ENCODE results near the gene NXPH1. TPM values are rescaled to one million over a fixed set of nuclear protein-coding genes. Genes with fewer than 3 reads are reported as not detected.

The NXPH1 gene
- total and polyA plus RNA-seq, 2 experiments from 2014 or later, result 0.45 to 3.0 TPM

DNA sequence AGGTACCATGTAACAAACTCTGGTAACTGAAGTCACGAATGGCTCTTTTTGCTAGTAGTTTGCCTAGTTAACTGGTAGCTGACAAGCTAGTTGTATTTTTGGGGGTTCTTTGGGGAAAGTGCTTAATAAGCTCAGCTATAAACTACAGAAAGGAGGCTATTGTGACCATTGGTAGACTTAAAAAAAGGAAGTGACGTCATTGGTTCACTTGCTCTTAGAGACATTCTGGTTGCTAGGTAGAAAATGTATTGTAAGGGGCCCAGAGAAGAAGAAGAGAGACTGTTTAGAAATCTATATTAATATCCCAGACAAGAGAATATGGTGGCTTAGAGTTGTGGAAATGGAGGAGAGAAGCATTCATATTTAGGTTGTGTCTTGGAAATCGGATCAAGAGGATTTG is 103.0 kb downstream of the NXPH1 start:
- H3K4me3 ChIP-seq, result no peak overlapping the region
- H3K27me3 Mint-ChIP-seq (ENCODE audit: insufficient read depth, low read depth, poor library complexity), result no peaks in the 10 kb centered on the region
- TF ChIP-seq EZH2 (IDR thresholded peaks at IDR 0.05; ENCODE audit: low read depth, unreplicated experiment) (no peak), ZNF331 (CRISPR knock-in tag; IDR thresholded peaks at IDR 0.05; ENCODE audit: low read depth) (no peak), JUNB (IDR thresholded peaks at IDR 0.05; ENCODE audit: unreplicated experiment) (no peak), CREB1 (CRISPR knock-in tag; IDR thresholded peaks at IDR 0.05; ENCODE audit: low read depth) (no peak), EZH2phosphoT487 (IDR thresholded peaks at IDR 0.05; ENCODE audit: unreplicated experiment) (no peak), NANOG (IDR thresholded peaks at IDR 0.05; ENCODE audit: borderline replicate concordance) (no peak), STAT1 (IDR thresholded peaks at IDR 0.05; ENCODE audit: unreplicated experiment) (no peak), REST (IDR thresholded peaks at IDR 0.05; ENCODE audit: unreplicated experiment) (no peak), POLR2AphosphoS5 (IDR thresholded peaks at IDR 0.05; ENCODE audit: low read depth) (no peak), ZNF114 (CRISPR knock-in tag; IDR thresholded peaks at IDR 0.05) (no peak), ETS1 (IDR thresholded peaks at IDR 0.05) (no peak)
- TF ChIP-seq, protein P1, sequence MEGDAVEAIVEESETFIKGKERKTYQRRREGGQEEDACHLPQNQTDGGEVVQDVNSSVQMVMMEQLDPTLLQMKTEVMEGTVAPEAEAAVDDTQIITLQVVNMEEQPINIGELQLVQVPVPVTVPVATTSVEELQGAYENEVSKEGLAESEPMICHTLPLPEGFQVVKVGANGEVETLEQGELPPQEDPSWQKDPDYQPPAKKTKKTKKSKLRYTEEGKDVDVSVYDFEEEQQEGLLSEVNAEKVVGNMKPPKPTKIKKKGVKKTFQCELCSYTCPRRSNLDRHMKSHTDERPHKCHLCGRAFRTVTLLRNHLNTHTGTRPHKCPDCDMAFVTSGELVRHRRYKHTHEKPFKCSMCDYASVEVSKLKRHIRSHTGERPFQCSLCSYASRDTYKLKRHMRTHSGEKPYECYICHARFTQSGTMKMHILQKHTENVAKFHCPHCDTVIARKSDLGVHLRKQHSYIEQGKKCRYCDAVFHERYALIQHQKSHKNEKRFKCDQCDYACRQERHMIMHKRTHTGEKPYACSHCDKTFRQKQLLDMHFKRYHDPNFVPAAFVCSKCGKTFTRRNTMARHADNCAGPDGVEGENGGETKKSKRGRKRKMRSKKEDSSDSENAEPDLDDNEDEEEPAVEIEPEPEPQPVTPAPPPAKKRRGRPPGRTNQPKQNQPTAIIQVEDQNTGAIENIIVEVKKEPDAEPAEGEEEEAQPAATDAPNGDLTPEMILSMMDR (conservative IDR thresholded peaks at IDR 0.05; ENCODE audit: low read depth in 2 of 2), result no peak
- TF ChIP-seq, protein P2, sequence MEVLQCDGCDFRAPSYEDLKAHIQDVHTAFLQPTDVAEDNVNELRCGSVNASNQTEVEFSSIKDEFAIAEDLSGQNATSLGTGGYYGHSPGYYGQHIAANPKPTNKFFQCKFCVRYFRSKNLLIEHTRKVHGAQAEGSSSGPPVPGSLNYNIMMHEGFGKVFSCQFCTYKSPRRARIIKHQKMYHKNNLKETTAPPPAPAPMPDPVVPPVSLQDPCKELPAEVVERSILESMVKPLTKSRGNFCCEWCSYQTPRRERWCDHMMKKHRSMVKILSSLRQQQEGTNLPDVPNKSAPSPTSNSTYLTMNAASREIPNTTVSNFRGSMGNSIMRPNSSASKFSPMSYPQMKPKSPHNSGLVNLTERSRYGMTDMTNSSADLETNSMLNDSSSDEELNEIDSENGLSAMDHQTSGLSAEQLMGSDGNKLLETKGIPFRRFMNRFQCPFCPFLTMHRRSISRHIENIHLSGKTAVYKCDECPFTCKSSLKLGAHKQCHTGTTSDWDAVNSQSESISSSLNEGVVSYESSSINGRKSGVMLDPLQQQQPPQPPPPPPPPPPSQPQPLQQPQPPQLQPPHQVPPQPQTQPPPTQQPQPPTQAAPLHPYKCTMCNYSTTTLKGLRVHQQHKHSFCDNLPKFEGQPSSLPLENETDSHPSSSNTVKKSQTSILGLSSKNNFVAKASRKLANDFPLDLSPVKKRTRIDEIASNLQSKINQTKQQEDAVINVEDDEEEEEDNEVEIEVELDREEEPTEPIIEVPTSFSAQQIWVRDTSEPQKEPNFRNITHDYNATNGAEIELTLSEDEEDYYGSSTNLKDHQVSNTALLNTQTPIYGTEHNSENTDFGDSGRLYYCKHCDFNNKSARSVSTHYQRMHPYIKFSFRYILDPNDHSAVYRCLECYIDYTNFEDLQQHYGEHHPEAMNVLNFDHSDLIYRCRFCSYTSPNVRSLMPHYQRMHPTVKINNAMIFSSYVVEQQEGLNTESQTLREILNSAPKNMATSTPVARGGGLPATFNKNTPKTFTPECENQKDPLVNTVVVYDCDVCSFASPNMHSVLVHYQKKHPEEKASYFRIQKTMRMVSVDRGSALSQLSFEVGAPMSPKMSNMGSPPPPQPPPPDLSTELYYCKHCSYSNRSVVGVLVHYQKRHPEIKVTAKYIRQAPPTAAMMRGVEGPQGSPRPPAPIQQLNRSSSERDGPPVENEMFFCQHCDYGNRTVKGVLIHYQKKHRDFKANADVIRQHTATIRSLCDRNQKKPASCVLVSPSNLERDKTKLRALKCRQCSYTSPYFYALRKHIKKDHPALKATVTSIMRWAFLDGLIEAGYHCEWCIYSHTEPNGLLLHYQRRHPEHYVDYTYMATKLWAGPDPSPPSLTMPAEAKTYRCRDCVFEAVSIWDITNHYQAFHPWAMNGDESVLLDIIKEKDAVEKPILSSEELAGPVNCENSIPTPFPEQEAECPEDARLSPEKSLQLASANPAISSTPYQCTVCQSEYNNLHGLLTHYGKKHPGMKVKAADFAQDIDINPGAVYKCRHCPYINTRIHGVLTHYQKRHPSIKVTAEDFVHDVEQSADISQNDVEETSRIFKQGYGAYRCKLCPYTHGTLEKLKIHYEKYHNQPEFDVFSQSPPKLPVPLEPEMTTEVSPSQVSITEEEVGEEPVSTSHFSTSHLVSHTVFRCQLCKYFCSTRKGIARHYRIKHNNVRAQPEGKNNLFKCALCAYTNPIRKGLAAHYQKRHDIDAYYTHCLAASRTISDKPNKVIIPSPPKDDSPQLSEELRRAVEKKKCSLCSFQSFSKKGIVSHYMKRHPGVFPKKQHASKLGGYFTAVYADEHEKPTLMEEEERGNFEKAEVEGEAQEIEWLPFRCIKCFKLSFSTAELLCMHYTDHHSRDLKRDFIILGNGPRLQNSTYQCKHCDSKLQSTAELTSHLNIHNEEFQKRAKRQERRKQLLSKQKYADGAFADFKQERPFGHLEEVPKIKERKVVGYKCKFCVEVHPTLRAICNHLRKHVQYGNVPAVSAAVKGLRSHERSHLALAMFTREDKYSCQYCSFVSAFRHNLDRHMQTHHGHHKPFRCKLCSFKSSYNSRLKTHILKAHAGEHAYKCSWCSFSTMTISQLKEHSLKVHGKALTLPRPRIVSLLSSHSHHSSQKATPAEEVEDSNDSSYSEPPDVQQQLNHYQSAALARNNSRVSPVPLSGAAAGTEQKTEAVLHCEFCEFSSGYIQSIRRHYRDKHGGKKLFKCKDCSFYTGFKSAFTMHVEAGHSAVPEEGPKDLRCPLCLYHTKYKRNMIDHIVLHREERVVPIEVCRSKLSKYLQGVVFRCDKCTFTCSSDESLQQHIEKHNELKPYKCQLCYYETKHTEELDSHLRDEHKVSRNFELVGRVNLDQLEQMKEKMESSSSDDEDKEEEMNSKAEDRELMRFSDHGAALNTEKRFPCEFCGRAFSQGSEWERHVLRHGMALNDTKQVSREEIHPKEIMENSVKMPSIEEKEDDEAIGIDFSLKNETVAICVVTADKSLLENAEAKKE (CRISPR knock-in tag; IDR thresholded peaks at IDR 0.05), result no peak

More for the DNA sequence above, 103.0 kb downstream of the NXPH1 start:
- Mint-ChIP-seq H3K4me3 (no peak overlapping the region), H3K4me1 (no peaks in the 10 kb centered on the region), H3K9me3 (no peaks in the 10 kb centered on the region), H3K27ac (no peak overlapping the region), H3K36me3 (ENCODE audit: low read depth) (no peaks in the 10 kb centered on the region)
- H3K4me1 ChIP-seq (ENCODE audit: insufficient read depth), result no peaks in the 10 kb centered on the region
- no peaks in the 10 kb centered on the region for H4K20me1 ChIP-seq (replicated peaks; ENCODE audit: insufficient read depth)
- DNase-seq (ENCODE audit: low spot score), result peak; percentile 33
- H3K79me2 ChIP-seq (replicated peaks; ENCODE audit: insufficient read depth), result no peaks in the 10 kb centered on the region
- no peaks in the 10 kb centered on the region for H3K27me3 ChIP-seq (ENCODE audit: insufficient read depth)
- no peak overlapping the region for H3K4me2 ChIP-seq
- H3K36me3 ChIP-seq (ENCODE audit: insufficient read depth), result no peaks in the 10 kb centered on the region
- no peaks in the 10 kb centered on the region for H3F3A ChIP-seq (replicated peaks; ENCODE audit: low read depth)
- no peak overlapping the region for H3K27ac ChIP-seq (ENCODE audit: low read depth)
- H3K9me2 ChIP-seq (ENCODE audit: insufficient read depth), result no peaks in the 10 kb centered on the region
- no peak for ATAC-seq
- H2AFZ ChIP-seq, result 0 out of 2 replicates have a peak overlapping the region, but pooled peaks have one; percentile 30
